Measurements from ENCODE around the gene HMGXB3.
"Not testable (repeated sequence)": the region's sequence is repeated elsewhere in the genome, so short reads cannot be mapped to it uniquely, and the experiment has no call there.

Gene HMGXB3

DNA sequence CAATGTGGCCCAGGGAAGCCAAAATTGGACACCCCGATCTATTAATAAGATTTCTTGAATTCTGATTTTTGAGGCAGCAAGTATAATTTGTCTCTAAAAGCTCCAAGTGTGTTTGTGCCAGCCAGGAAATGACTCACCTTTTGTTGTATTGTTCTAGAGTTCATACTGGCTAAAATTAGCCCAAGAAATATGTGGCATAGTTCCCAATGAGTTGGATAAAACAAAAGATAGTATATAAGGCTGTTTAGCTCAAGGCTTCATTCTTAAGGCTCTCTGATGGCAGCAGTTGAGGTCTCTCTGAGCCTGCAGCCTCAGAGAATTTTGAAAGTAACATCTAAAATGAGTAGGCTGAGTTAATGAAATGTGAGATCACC lies 21.6 kb downstream of the HMGXB3 start:
- no peak for DNase-seq (ENCODE audit: low spot score)

DNA sequence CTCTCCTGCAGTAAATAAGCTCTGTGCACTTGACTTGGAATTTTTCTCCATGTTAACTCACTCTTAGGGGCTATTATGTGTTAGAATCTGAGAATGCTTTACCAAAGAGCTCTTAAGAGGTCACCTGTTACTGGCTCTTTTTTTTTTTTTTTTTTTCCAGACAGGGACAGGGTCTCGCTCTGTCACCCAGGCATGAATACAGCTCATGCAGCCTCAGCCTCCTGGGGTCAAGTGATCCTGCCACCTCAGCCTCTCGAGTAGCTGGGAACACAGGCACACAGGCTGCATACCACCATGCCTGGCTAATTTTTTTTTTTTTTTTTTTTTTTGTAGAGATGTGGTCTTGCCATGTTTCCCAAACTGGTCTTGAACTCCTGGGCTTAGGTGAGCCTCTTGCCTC lies 22.1 kb downstream of the HMGXB3 start:
- DNase-seq (ENCODE audit: low spot score), result no peak

DNA sequence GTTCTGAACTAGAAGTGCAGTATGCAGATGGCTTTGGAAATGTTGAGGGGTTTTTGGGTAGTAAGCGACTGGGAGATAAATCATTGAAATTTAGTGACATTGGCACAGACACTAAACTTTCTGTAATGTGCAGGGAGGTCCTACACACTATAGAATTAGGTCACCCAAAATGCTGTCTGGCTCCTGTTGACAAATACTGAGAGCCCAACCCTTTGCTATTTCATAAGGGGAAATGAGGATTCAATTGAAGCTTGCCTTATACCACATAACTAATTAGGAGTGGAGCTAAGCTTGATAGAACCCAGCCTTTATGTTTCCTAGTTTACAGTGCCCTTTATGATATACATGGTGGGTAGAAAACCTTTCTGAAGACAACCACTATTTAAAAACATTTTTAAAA lies 22.6 kb downstream of the HMGXB3 start:
- no peak for DNase-seq (ENCODE audit: low spot score)

DNA sequence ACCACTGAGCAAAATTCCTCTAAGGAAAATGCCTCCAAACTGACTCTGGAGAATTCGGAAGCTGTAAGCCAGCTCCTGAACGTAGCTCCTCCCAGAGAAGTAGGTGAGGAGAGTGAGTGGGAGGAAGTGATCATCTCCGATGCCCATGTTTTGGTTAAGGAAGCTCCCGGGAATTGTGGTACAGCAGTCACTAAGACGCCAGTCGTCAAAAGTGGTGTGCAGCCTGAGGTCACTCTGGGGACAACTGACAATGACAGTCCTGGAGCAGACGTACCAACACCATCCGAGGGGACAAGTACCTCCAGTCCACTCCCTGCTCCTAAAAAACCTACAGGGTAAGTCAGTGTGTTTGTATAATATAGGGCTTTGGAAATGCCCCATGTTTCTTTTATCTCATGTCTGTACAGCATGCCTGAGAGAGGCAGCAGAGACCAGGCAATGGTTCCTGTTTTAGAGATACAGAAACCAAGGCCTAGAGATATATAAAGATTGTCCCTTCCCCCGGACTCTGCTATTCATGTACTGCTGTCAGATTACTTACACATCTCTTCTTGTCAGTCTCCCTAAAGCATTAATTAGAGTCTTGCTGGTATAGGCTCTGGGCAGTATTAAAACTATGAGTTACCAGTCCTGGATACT lies 23.9 kb downstream of the HMGXB3 start:
- no peak for DNase-seq (ENCODE audit: low spot score)

DNA sequence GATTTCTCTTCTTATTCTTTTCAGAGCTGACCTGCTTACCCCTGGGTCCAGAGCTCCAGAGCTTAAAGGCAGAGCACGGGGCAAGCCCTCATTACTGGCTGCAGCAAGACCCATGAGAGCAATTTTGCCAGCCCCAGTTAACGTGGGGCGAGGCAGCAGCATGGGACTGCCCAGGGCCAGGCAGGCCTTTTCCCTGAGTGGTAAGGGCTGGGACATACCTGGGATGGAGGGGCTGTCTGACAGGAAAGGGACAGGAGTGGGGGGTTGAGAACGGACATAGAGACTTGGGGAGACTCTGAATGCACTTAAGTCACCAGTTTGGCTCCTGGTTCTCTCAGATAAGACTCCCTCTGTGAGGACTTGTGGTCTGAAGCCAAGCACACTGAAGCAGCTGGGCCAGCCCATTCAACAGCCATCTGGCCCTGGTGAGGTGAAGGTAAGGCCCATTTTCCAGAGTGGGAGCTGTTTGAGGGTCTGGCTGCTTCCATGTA lies 26.2 kb downstream of the HMGXB3 start:
- DNase-seq (ENCODE audit: low spot score), result no peak

DNA sequence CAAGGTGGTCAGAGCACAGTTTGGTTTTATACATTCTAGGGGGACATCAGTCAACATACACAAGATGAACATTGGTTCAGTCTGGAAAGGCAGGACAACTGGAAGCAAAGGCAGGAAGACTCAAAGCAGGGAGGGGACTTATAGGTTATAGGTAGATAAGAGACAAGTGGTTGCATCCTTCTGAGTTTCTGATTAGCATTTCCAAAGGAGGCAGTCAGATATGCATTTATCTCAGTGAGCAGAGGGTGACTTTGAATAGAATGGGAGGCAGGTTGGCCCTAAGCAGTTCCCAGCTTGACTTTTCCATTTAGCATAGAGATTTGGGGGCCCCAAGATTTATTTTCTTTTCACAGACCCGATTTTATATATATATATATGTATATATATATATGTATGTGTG lies 27.5 kb downstream of the HMGXB3 start:
- not testable (repeated sequence) for DNase-seq (ENCODE audit: low spot score)

DNA sequence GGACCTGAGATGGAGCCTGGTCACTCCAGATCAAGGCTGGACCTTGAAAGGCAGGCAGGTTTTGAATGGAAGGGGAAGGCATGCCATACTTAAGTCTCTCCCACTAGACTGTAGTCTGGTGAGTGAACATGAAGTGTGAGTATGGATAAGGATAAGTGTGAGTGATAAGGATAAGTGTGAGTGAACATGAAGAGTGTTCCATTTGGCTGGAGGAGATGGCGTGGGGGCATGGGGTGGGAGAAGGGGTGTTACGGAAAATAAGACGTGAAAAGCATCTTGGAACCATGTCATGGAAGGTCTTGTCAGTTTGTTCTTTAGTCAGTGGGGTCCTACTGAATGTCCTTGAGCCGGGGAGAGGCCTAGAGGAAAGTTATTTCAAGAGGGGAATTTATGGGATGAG lies 32.8 kb downstream of the HMGXB3 start:
- no peak for DNase-seq (ENCODE audit: low spot score)

DNA sequence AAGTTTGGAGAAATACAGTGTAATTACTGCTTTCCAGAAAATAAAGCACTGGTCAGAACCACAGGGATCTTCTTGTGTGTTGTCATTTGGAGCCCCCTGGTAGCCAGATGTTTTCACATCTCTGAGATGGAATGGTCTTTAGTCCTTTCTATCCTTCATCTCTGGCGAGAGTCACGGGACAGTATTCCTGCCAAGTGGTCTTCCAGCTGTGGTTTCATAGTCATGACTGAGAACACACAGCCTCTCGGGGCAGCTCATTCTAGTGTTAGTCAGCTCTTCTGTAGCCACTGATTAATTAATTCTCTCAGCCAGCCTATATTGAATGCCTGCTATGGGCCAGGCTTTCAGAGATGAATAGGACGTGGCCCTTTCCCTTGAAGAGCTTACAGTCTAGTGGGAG lies 34.1 kb downstream of the HMGXB3 start:
- DNase-seq (ENCODE audit: low spot score), result no peak

DNA sequence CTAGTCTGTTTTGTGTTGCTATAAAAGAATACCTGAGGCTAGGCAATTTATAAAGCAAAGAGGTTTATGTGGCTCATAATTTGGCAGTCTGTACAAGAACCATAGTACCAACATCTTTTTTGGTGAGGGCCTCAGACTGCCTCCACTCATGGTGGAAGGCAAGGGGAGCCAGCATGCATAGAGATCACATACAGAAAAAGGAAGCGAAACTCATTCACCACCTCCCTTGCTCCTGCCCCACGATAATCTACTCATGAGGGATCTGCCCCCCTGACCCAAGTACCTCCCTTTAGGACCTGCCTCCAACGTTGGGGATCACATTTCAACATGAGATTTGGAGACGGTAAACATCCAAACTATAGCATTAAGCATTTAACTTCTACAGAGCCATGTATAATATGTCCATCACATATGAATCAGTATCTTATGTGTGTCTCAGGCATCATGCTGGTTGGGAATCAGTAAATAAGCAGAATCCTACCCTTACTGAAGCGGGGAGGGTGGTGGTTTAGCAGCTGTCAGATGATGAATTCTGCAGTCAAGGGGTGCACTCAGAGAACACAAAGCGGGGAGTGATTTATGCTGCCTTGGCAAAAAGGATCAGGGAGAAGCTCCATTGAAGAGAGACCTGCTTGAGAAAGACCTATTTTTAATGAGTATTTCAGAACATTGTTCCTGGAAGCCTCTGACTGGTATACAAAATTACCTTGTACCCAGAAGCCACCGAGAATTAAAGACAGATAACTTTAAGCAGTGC lies 34.8 kb downstream of the HMGXB3 start:
- DNase-seq (ENCODE audit: low spot score), result no peak

DNA sequence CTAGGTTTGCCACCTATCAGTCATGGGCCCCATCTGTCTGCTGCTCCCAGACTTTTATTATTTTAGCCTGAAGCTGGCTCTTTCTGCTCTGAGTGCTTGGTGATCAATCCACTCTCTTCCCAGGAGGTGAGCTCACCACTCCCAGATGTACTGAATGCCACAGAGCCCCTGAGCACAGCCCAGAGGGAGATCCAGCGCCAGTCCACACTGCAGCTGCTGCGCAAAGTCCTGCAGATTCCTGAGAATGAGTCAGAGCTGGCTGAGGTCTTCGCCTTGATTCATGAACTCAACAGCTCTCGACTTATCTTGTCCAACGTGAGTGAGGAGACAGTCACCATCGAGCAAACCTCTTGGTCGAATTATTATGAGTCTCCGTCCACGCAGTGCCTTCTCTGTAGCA lies 36.0 kb downstream of the HMGXB3 start:
- no peak for DNase-seq (ENCODE audit: low spot score)

DNA sequence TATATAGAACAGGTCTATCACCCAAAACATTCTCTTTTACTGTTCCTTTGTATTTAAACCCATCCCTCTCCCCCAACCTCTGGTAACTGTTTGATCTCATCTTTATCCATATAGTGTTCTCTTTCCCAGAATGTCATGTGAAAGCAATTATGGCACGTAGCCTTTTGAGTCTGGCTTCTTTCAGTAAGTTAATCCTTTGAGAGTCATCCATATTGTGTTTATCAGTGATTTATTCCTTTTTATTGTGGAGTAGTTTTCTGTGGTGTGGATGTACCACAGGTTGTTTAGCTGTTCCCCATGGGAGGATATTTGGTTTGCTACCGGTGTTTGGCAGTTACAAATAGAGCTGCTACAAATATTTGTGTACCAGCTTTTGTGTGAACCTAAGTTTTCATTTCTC lies 38.0 kb downstream of the HMGXB3 start:
- DNase-seq (ENCODE audit: low spot score), result no peak

DNA sequence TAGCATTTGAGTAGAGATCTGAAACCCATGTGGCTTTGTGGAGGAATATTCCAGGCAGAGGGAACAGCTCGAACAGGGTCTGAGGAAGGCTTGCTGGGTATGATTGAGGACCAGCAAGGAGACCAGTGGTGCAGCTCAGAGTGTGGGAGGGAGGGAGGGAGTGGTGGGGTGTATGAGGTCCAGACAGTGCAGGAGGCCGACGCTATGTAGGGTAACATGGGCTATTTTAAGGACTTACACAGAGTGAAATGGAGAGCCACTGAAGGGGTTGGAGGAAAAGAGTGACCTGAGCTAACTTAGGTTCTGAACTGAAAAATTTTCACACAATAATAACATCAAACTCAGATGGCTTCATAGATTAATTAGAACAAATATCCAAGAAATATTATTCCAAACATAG lies 41.9 kb downstream of the HMGXB3 start:
- no peak for DNase-seq (ENCODE audit: low spot score)

DNA sequence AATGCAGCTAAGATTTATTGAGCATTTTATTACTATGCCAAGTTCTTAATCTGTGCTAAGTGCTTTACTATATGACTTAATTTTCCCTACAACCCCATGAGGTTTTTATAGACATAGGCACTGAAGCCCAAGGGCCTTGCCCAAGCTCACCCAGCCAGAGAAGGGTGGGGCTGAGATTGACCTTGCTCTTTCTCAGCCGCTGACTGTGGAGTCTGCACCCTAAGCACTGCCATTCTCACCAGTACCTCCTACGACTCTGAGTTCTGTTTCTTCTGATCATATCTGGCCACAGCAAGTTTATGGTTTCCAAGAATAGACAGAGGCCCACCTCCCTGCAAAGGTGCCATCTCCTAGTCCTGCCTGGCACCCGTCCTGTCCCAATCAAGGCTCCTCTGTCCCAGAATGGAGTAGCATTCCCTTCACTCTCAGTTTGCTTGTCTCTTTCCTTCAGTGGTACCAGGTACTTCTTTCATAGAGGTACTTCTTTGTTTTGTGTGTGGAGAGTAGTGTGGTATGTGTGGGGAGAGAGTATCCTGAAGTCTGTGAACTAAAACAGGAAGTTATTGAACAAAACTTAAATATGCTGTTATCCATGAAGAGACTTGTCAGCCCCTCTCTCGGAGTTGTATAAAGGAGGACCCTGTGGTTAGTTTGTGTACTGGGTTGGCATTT lies 43.3 kb downstream of the HMGXB3 start:
- DNase-seq (ENCODE audit: low spot score), result no peak

DNA sequence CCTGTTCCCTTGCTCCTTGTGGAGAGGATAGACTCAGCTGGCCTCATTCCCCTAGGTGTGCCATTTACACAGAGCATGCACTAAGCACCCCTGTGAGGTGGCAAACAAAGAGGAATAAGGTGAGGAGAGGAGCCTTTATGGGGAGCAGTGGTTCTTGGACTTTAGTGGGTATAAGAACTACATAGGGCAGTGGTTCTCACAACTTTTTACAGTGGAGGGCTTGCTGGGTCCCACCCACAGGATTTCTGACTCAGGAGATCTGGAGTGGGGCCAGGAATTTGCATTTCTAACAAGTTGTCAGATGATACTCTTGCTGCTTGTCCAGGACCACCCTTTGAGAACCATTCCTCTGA lies 43.8 kb downstream of the HMGXB3 start:
- DNase-seq (ENCODE audit: low spot score), result no peak

DNA sequence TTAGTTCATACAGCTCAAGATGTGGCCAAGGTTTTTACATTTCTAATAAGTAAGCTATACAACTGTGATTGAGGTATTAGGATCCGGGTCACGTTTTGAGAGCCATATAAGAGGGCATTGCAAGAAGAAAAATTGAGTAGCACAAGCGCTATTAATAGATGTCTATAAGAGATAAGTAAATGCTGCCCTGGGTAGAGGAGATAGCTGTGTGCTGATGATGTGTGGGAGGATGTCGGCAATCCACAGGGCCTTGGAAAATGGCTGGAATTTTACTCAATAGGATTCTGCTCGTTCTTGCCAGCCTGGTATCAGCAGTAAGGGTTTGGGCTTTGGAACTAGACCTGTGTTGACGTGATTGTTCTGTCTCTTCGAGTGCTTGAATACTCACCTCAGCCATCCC lies 44.2 kb downstream of the HMGXB3 start:
- no peak for DNase-seq (ENCODE audit: low spot score)

DNA sequence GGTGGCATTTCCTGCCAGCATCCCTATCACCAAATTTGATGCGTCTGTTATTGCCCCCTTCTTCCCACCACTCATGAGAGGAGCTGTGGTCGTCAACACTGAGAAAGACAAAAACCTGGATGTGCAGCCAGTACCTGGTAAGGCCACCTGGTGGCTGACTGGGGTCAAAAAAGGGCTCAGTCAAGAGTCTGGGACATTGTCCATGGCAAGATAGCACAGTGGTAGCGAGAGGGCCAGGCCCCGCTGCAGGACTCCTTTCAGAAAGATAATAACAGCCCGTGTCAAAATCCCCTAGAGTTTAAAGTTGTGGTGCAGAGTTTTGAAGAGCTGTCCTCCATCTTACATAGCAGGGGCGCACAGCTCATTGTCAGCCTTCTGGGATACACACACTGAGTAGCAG lies 45.0 kb downstream of the HMGXB3 start:
- no peak for DNase-seq (ENCODE audit: low spot score)

DNA sequence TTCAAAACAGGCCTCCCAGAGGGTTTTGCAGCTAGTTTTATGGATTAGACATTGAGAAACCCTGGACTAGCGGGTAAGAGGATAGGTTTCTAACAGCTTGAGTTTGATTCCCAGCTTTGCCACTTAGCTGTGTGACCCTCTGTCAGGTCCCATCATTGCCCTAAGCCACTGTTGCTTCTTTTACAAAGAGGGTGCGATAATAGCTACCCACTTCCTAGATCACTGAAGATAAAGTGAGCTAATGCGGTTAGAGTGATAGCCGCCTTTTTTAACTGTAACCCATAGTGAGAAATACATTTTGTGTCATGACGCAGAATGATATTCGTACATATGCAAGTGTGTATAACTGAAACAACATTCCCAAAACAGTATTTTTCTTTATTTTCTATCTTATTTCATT lies 45.5 kb downstream of the HMGXB3 start:
- no peak for DNase-seq (ENCODE audit: low spot score)

DNA sequence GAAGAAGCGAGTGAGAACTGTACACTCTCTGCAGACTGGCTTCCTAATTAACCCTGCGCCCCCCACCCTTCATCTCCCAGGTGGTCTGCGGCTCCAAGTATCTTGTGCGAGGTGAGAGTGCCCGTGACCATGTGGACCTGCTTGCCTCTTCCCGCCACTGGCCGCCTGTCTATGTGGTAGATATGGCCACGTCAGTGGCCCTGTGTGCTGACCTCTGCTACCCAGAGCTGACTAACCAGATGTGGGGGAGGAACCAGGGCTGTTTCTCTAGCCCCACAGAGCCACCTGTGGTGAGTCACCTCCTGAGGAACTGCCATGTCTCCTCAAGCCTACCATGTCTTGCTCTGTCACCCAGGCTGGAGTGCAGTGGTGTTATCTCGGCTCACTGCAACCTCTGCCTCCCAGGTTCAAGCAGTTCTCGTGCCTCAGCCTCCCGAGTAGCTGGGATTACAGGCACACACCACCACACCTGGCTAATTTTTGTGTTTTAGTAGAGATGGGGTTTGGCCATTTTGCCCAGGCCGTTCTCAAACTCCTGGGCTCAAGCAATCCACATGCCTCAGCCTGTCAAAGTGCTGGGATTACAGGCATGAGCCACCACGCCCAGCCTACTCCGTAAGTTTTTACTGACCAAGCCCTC lies 49.8 kb downstream of the HMGXB3 start:
- DNase-seq (ENCODE audit: low spot score), result not testable (repeated sequence)

DNA sequence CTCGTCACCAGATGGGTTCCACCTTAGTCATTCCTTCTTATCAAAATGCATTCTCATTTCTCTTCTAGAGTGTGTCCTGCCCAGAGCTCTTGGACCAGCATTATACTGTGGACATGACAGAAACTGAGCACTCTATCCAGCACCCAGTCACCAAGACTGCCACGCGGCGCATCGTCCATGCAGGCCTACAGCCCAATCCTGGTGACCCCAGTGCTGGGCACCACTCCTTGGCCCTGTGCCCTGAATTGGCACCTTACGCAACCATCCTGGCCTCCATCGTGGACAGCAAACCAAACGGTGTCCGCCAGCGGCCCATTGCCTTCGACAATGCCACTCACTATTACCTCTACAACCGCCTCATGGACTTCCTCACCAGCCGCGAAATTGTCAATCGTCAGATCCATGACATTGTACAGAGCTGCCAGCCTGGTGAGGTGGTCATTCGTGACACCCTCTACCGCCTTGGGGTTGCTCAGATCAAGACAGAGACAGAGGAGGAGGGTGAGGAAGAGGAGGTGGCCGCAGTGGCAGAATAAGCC lies 51.2 kb downstream of the HMGXB3 start:
- DNase-seq (ENCODE audit: low spot score), result no peak

DNA sequence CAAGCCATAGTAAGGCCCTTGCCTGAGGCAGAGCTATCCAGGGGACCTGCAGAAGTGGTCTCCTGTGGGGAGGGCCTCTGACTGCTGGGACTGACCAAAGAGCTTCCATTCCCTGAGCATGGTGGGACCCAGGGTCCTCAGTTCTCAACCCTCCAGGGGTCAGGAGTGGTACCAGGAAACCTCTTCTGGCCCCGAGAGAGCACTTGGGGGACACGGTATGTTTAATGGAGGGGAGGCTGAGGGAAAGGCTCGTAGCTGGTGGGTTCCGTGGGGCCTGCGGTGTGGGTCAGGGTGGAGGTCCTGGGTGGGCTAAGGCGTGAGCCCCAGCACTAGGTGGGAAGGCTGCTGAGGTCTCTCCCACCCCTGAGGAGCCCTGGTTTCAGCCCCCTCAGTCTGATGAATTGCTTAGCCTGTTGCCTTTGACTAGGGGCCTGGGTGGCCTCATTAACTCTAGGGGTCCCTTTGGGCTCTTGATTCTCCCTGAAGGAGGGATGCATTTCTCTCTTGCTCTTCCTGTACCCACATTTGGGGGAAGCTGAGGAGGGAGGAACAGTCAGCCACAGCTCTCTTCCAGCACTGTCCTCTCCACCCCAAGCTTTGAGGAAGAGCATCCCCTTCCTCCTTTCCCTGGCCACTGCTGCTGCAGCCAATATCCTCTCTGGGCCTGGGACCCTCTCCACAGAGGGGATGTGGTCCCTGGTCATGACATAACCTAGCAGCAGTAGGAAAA lies 51.9 kb downstream of the HMGXB3 start:
- no peak for DNase-seq (ENCODE audit: low spot score)

DNA sequence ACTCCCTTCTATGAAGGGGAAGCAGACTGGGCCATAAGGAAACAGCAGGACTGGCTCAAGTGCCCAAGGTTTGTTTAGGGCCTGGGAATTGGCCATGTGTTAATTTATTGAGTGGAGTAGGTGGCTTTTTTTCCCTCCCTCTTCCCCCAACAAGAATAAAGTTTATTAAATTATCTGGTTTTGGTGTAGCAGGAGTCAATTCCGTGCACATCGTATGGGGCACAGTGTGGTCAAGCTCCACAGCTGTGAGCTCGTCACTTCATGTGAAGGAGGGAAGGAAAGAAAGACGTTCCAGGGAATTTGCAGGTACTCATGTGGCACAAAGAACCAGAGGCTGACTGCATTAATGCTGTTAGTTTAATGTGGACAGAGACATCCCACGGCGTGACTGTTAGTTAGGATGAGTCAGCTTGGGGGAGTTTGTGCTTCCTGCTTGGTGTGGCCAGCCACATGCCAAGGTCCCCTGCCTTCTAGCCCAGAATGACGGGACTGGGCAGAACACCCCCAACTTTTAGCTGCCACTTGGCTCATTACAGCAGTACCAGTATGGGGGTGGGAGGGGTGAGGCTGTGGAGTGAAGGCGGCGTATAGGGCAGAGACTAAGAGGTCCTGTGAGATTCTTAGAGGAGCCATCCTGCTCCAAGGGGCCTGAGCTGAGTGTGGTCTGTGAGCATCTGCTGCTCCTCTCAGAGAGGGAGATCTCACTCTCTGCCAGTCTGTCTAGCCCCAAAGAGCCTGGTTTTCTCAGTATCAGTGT lies 52.6 kb downstream of the HMGXB3 start:
- DNase-seq (ENCODE audit: low spot score), result no peak

Data from Ammon's horn (tissue), 1 donor.